GM18511 (cell line): ENCODE data around the gene NAB2.
A peak's percentile ranks its signal among the peaks of the same experiment; 100 is the strongest.
"Not testable (repeated sequence)": the region's sequence is repeated elsewhere in the genome, so short reads cannot be mapped to it uniquely, and the experiment has no call there.

Source experiments
- ATAC-seq: cut with Tn5 transposase; IDR thresholded peaks from one replicate; pipeline ENCODE4 v1.9.1; 2021; ENCODE audit warnings: mild to moderate bottlenecking, moderate library complexity; ENCODE audit not compliant: unreplicated experiment

NAB2 gene

GRCh38 chr12:57088354-57089270 lies at the start of gene NAB2:
NAB2 (plus strand) TSS chr12:57089114; CDS start chr12:57089272, 158 bp downstream.
- peak; percentile 63 for ATAC-seq

GRCh38 chr12:57040211-57040610 lies 48.7 kb upstream of the NAB2 start:
- no peak for ATAC-seq

GRCh38 chr12:57040750-57041149 lies 48.2 kb upstream of the NAB2 start:
- no peak for ATAC-seq

GRCh38 chr12:57042695-57043094 lies 46.2 kb upstream of the NAB2 start:
- no peak for ATAC-seq

- ATAC-seq, result no peak
These were observed 44.4 kb upstream of the NAB2 start for GRCh38 chr12:57044468-57044867.

GRCh38 chr12:57044889-57045288 lies 44.0 kb upstream of the NAB2 start:
- ATAC-seq, result no peak

- ATAC-seq, result no peak
These were observed 42.7 kb upstream of the NAB2 start for GRCh38 chr12:57046086-57046791.

GRCh38 chr12:57046947-57047890 lies 41.7 kb upstream of the NAB2 start:
- peak; percentile 52 for ATAC-seq

- ATAC-seq, result no peak
These were observed 40.9 kb upstream of the NAB2 start for GRCh38 chr12:57047981-57048380.

- ATAC-seq, result no peak
These were observed 40.3 kb upstream of the NAB2 start for GRCh38 chr12:57048423-57049118.

- no peak for ATAC-seq
These were observed 39.8 kb upstream of the NAB2 start for GRCh38 chr12:57049119-57049446.

- no peak for ATAC-seq
These were observed 39.0 kb upstream of the NAB2 start, which contains the start of gene MYO1A for GRCh38 chr12:57049890-57050289. MYO1A (minus strand) TSS chr12:57050129; CDS start chr12:57048323, 1,806 bp downstream.

- ATAC-seq, result no peak
These were observed 37.9 kb upstream of the NAB2 start for GRCh38 chr12:57051011-57051410.

- not testable (repeated sequence) for ATAC-seq
These were observed 35.8 kb upstream of the NAB2 start for GRCh38 chr12:57053146-57053545.

GRCh38 chr12:57053901-57054300 lies 35.0 kb upstream of the NAB2 start:
- not testable (repeated sequence) for ATAC-seq

GRCh38 chr12:57055824-57056223 lies 33.1 kb upstream of the NAB2 start:
- no peak for ATAC-seq

GRCh38 chr12:57057067-57057751 lies 31.7 kb upstream of the NAB2 start:
- no peak for ATAC-seq

GRCh38 chr12:57058454-57058853 lies 30.5 kb upstream of the NAB2 start:
- ATAC-seq, result no peak

GRCh38 chr12:57063991-57064685 lies 24.8 kb upstream of the NAB2 start:
- ATAC-seq, result peak; percentile 85
